H1 (cell line): Measurements from ENCODE around the gene WNK3.

ENCODE experiments used
- CTCF ChIP-seq, 3 experiments: IDR thresholded peaks; 1 replicate in 2 of 3; 2 replicates in 1 of 3; pipeline versions ENCODE4 v1.5.1 to v1.6.1; 2011; ENCODE audit warnings: low read length in 3 of 3, mild to moderate bottlenecking in 3 of 3, inconsistent platforms in 2 of 3, low read depth in 1 of 3, moderate library complexity in 1 of 3; ENCODE audit not compliant: insufficient read depth in 1 of 3; ENCODE audit errors: control extremely low read depth in 1 of 3
- EP300 ChIP-seq, 2 experiments: IDR thresholded peaks; 1 replicate in 1 of 2; 2 replicates in 1 of 2; pipeline ENCODE4 v1.6.1; 2011 to 2012; ENCODE audit warnings: low read depth in 2 of 2, low read length in 2 of 2, mild to moderate bottlenecking in 2 of 2, borderline replicate concordance in 1 of 2, inconsistent platforms in 1 of 2, moderate library complexity in 1 of 2
- HDAC6 ChIP-seq: IDR thresholded peaks from one replicate; pipeline ENCODE4 v1.7.1; 2012; ENCODE audit warnings: low read depth, mild to moderate bottlenecking, inconsistent platforms, low read length, moderate library complexity
- ZNF274 ChIP-seq: IDR thresholded peaks from 2 replicates; pipeline ENCODE4 v1.7.0; 2012; ENCODE audit warnings: low read length, borderline replicate concordance; ENCODE audit errors: extremely low read depth

DNA sequence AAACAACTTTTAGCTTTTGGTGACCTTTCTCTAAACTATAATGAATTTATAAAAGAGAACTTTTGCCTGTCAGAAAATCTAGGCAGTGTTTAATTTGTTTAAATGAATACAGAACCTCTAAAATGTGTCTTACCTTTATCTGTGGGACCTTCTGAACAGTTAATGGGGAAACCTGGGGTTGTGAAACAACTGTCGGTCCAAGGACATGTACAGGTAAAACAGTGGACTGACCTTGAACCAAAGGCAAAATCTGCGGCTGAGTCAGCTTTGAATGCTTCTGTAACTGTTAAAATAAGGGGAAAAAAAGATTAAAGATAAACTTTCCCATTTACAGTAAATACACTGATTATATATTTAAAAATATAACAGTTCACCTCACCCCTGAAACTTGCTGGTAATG lies 65.1 kb downstream of the WNK3 start:
- TF ChIP-seq HDAC6, result no peak
- no peak for TF ChIP-seq EP300 (IDR thresholded peaks at IDR 0.05; ENCODE audit: borderline replicate concordance in 1 of 2, low read depth in 2 of 2, low read length in 2 of 2)
- TF ChIP-seq ZNF274, result no peak
- TF ChIP-seq CTCF (IDR thresholded peaks at IDR 0.05; ENCODE audit: control extremely low read depth in 1 of 3, insufficient read depth in 1 of 3, low read depth in 1 of 3, low read length in 3 of 3), result no peak
